ENCODE results near the gene PACS1.

Gene PACS1

DNA sequence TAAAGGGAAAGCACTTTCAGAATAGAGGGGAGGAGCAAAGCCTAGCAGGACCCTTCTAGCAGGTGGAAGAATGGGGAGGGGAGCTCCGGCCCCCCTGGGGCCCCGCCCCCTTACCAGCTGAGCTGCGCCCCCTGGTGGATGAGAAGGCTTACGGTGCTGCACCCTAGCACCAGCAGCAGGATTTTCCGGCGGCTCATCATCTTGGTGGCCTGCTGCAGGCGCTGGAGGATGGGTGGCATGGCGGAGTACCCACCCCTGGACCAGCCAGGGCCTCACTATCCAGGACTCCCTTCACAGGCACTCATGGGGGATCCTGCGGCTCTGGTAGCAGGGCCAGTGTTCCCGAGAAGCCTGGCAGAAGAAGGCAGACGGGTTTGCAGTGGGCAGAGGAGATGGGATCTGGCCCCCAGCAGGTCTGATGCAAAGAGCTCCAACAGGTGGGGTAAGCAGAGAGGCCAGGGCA is 24.9 kb upstream of the PACS1 start:
- TF ChIP-seq EZH2phosphoT487 (IDR thresholded peaks at IDR 0.05; ENCODE audit: low read length) (no peak), EZH2 (optimal IDR thresholded peaks at IDR 0.05; ENCODE audit: low read depth, low read length) (no peak)
- TF ChIP-seq, protein P1, sequence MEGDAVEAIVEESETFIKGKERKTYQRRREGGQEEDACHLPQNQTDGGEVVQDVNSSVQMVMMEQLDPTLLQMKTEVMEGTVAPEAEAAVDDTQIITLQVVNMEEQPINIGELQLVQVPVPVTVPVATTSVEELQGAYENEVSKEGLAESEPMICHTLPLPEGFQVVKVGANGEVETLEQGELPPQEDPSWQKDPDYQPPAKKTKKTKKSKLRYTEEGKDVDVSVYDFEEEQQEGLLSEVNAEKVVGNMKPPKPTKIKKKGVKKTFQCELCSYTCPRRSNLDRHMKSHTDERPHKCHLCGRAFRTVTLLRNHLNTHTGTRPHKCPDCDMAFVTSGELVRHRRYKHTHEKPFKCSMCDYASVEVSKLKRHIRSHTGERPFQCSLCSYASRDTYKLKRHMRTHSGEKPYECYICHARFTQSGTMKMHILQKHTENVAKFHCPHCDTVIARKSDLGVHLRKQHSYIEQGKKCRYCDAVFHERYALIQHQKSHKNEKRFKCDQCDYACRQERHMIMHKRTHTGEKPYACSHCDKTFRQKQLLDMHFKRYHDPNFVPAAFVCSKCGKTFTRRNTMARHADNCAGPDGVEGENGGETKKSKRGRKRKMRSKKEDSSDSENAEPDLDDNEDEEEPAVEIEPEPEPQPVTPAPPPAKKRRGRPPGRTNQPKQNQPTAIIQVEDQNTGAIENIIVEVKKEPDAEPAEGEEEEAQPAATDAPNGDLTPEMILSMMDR (IDR thresholded peaks at IDR 0.05; ENCODE audit: low read length) = peak; percentile 95
- Histone ChIP-seq H3K79me2 (ENCODE audit: low read length) (no peaks in the 10 kb centered on the region), H3K9ac (ENCODE audit: low read length) (no peak overlapping the region), H4K20me1 (ENCODE audit: insufficient read depth, low read length) (no peaks in the 10 kb centered on the region), H3K27me3 (replicated peaks; ENCODE audit: insufficient read depth, low read length) (no peaks in the 10 kb centered on the region), H3K4me2 (ENCODE audit: low read depth, low read length) (peak overlapping the region; percentile 98), H3K27ac (ENCODE audit: low read length) (no peak overlapping the region), H2AFZ (ENCODE audit: low read length) (peak overlapping the region; percentile 88), H3K4me3 (ENCODE audit: low read length) (peak overlapping the region; percentile 24; the same call in 1 of the 2 replicates), H3K4me1 (ENCODE audit: low read length) (peaks cover 15% of the 10 kb centered on the region), H3K36me3 (replicated peaks; ENCODE audit: insufficient read depth, low read length) (no peaks in the 10 kb centered on the region), H3K9me3 (replicated peaks; ENCODE audit: insufficient read depth, low read length) (no peaks in the 10 kb centered on the region), H3K9me2 (replicated peaks; ENCODE audit: insufficient read depth, low read length) (no peaks in the 10 kb centered on the region), H3F3A (ENCODE audit: insufficient read depth, low read length) (peaks cover 10% of the 10 kb centered on the region)
- DNase-seq = peak; percentile 86

GRCh38 chr11:66046901-66047300 is 23.2 kb upstream of the PACS1 start:
- Histone ChIP-seq H3K9me2 (replicated peaks; ENCODE audit: insufficient read depth, low read length) (no peaks in the 10 kb centered on the region), H4K20me1 (ENCODE audit: insufficient read depth, low read length) (no peaks in the 10 kb centered on the region), H3K9me3 (replicated peaks; ENCODE audit: insufficient read depth, low read length) (no peaks in the 10 kb centered on the region), H3K27me3 (replicated peaks; ENCODE audit: insufficient read depth, low read length) (no peaks in the 10 kb centered on the region), H3K4me3 (ENCODE audit: low read length) (no peak overlapping the region), H3K36me3 (replicated peaks; ENCODE audit: insufficient read depth, low read length) (no peaks in the 10 kb centered on the region), H3K4me2 (ENCODE audit: low read depth, low read length) (no peak overlapping the region), H3K4me1 (ENCODE audit: low read length) (peaks cover 24% of the 10 kb centered on the region), H3K79me2 (ENCODE audit: low read length) (no peaks in the 10 kb centered on the region), H3K9ac (ENCODE audit: low read length) (no peak overlapping the region), H3F3A (ENCODE audit: insufficient read depth, low read length) (peaks cover 12% of the 10 kb centered on the region), H3K27ac (ENCODE audit: low read length) (no peak overlapping the region), H2AFZ (ENCODE audit: low read length) (no peak overlapping the region)
- DNase-seq = no peak
- TF ChIP-seq, protein P1 (IDR thresholded peaks at IDR 0.05; ENCODE audit: low read length) = no peak
- no peak for TF ChIP-seq EZH2phosphoT487 (IDR thresholded peaks at IDR 0.05; ENCODE audit: low read length)
- no peak for TF ChIP-seq EZH2 (optimal IDR thresholded peaks at IDR 0.05; ENCODE audit: low read depth, low read length)

GRCh38 chr11:66047541-66048365 is 22.3 kb upstream of the PACS1 start:
- no peak for DNase-seq

More at GRCh38 chr11:66047541-66048365, 22.3 kb upstream of the PACS1 start:
- H3F3A ChIP-seq (ENCODE audit: insufficient read depth, low read length) = peaks cover 17% of the 10 kb centered on the region
- H2AFZ ChIP-seq (ENCODE audit: low read length) = no peak overlapping the region
- no peaks in the 10 kb centered on the region for H3K36me3 ChIP-seq (replicated peaks; ENCODE audit: insufficient read depth, low read length)
- H3K9me3 ChIP-seq (replicated peaks; ENCODE audit: insufficient read depth, low read length) = no peaks in the 10 kb centered on the region
- TF ChIP-seq, protein P1 (IDR thresholded peaks at IDR 0.05; ENCODE audit: low read length) = no peak
- no peak for TF ChIP-seq EZH2phosphoT487 (IDR thresholded peaks at IDR 0.05; ENCODE audit: low read length)
- no peaks in the 10 kb centered on the region for H3K9me2 ChIP-seq (replicated peaks; ENCODE audit: insufficient read depth, low read length)
- H3K27me3 ChIP-seq (replicated peaks; ENCODE audit: insufficient read depth, low read length) = no peaks in the 10 kb centered on the region
- peaks cover 6% of the 10 kb centered on the region for H3K79me2 ChIP-seq (ENCODE audit: low read length)
- H3K4me3 ChIP-seq (ENCODE audit: low read length) = no peak overlapping the region
- H3K4me1 ChIP-seq (ENCODE audit: low read length) = peaks cover 24% of the 10 kb centered on the region
- H3K4me2 ChIP-seq (ENCODE audit: low read depth, low read length) = no peak overlapping the region
- H3K27ac ChIP-seq (ENCODE audit: low read length) = no peak overlapping the region
- H4K20me1 ChIP-seq (ENCODE audit: insufficient read depth, low read length) = no peaks in the 10 kb centered on the region
- no peak overlapping the region for H3K9ac ChIP-seq (ENCODE audit: low read length)

All from MM.1S (cell line).